ENCODE data around the gene AGFG2. TPM values are rescaled to one million over a fixed set of nuclear protein-coding genes. Genes with fewer than 3 reads are reported as not detected.

Gene AGFG2
- total RNA-seq, 1 donor from 2014 or later: 26.6 TPM

DNA sequence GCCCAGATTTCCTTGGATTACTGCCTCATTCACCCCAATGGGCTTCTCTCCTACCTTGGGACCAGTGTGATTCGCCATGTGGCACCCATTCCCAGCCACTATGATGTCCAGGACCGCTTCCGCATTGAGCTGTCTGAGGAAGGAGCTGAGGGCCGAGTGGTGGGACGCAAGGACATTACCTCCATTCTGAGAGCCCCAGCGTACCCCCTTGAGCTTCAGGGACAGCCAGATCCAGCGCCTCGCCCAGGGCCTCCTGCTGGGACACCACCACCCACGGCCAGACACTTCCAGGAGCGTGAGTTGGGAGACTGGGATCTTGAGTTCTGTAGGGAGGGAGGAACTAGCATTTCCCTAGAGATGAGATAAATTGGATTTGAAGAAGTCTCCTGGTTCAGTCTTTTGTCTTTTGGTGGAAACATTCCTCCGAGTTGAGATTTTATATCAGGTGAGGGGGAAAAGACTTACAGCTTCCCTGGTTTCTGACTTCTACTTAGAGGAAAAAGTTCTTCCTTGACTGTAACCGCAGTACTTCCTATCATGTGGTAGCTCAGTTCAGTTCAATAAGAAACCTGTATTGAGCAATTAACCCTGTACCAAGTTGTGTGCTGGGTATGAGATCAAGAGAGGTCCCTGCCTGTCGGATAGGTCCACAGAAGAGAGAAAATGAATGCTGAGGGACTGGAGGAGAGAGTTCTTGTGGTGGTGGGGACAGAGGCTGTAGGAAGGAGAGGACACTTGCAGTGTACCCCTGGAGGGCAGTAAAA lies 74.6 kb downstream of the AGFG2 start:
- H3K36me3 ChIP-seq: peaks cover 6% of the 10 kb centered on the region
- H3K27me3 ChIP-seq (ENCODE audit: low read depth): no peaks in the 10 kb centered on the region
- TF ChIP-seq, protein P1, sequence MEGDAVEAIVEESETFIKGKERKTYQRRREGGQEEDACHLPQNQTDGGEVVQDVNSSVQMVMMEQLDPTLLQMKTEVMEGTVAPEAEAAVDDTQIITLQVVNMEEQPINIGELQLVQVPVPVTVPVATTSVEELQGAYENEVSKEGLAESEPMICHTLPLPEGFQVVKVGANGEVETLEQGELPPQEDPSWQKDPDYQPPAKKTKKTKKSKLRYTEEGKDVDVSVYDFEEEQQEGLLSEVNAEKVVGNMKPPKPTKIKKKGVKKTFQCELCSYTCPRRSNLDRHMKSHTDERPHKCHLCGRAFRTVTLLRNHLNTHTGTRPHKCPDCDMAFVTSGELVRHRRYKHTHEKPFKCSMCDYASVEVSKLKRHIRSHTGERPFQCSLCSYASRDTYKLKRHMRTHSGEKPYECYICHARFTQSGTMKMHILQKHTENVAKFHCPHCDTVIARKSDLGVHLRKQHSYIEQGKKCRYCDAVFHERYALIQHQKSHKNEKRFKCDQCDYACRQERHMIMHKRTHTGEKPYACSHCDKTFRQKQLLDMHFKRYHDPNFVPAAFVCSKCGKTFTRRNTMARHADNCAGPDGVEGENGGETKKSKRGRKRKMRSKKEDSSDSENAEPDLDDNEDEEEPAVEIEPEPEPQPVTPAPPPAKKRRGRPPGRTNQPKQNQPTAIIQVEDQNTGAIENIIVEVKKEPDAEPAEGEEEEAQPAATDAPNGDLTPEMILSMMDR (IDR thresholded peaks at IDR 0.05; ENCODE audit: borderline replicate concordance): no peak
- no peaks in the 10 kb centered on the region for H3K9me3 ChIP-seq (replicated peaks)
- H3K4me3 ChIP-seq: peak overlapping the region; percentile 89
- H3K27ac ChIP-seq (replicated peaks): no peak overlapping the region
- intact Hi-C loops (cut with micrococcal nuclease): no loop called here
- H3K4me1 ChIP-seq: peaks cover 17% of the 10 kb centered on the region
- DNase-seq: no peak

DNA sequence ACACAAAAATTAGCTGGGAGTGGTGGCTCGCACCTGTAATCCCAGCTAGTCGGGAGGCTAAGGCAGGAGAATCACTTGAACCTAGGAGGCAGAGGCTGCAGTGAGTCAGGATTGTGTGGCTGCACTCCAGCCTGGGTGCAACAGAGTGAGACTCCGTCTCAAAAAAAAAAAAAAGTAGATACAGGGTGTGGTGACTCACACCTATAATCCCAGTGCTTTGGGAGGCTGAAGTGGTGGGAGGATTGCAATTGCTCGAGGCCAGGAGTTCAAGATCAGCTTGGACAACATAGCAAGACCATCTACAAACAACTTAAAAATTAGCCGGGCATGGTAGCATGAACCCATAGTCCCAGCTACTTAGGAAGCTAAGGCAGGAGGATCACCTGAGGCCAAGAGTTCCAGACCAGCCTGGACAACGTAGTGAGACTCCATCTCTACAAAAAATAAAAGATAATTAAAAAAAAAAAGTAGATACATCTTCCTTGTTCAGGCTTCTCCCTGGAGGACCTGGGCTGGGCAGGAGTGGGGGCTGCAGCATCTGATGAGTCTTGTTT lies 75.4 kb downstream of the AGFG2 start:
- no peaks in the 10 kb centered on the region for H3K9me3 ChIP-seq (replicated peaks)
- TF ChIP-seq, protein P1 (IDR thresholded peaks at IDR 0.05; ENCODE audit: borderline replicate concordance): no peak
- H3K27ac ChIP-seq (replicated peaks): no peak overlapping the region
- intact Hi-C loops (cut with micrococcal nuclease): no loop called here
- no peak for DNase-seq
- H3K4me3 ChIP-seq: no peak overlapping the region
- H3K36me3 ChIP-seq: peaks cover 6% of the 10 kb centered on the region
- peaks cover 17% of the 10 kb centered on the region for H3K4me1 ChIP-seq
- H3K27me3 ChIP-seq (ENCODE audit: low read depth): no peaks in the 10 kb centered on the region

Other genes starting within 250 kb of the AGFG2 start
- not detected for gene SPDYE3, start 231.5 kb upstream of the AGFG2 start, total RNA-seq
- gene PILRB, start 181.1 kb upstream of the AGFG2 start, total RNA-seq: 10.6 TPM
- 2.0 TPM for gene PILRA, start 165.7 kb upstream of the AGFG2 start, total RNA-seq
- gene ZCWPW1, start 110.5 kb upstream of the AGFG2 start, total RNA-seq: 4.6 TPM
- gene MEPCE, start 109.4 kb upstream of the AGFG2 start, total RNA-seq: 23.6 TPM
- gene PPP1R35, start 102.7 kb upstream of the AGFG2 start, total RNA-seq: 10.8 TPM
- gene SPACDR, start 74.9 kb upstream of the AGFG2 start, total RNA-seq: 0.88 TPM
- gene TSC22D4, start 60.0 kb upstream of the AGFG2 start, total RNA-seq: 47.5 TPM
- gene NYAP1, start 55.3 kb upstream of the AGFG2 start, total RNA-seq: 0.38 TPM
- 1.1 TPM for gene SAP25, start 34.7 kb downstream of the AGFG2 start, total RNA-seq
- 26.6 TPM for gene LRCH4, start 46.9 kb downstream of the AGFG2 start, total RNA-seq
- gene FBXO24, start 47.1 kb downstream of the AGFG2 start, total RNA-seq: 0.25 TPM
- 40.8 TPM for gene PCOLCE, start 63.2 kb downstream of the AGFG2 start, total RNA-seq
- 10.2 TPM for gene MOSPD3, start 73.3 kb downstream of the AGFG2 start, total RNA-seq
- 0.25 TPM for gene TFR2, start 102.3 kb downstream of the AGFG2 start, total RNA-seq
- not detected for gene ACTL6B, start 117.2 kb downstream of the AGFG2 start, total RNA-seq
- gene GNB2, start 134.5 kb downstream of the AGFG2 start, total RNA-seq: 98.3 TPM
- gene GIGYF1, start 155.0 kb downstream of the AGFG2 start, total RNA-seq: 24.5 TPM
- gene POP7, start 166.9 kb downstream of the AGFG2 start, total RNA-seq: 30.6 TPM
- gene EPO, start 181.3 kb downstream of the AGFG2 start, total RNA-seq: not detected
- gene ZAN, start 194.4 kb downstream of the AGFG2 start, total RNA-seq: not detected